Karpas-422 (cell line): Measurements from ENCODE around the gene HMCES. TPM values are rescaled to one million over a fixed set of nuclear protein-coding genes. Genes with fewer than 3 reads are reported as not detected.
"Not testable (repeated sequence)": the region's sequence is repeated elsewhere in the genome, so short reads cannot be mapped to it uniquely, and the experiment has no call there.

Experiments used
- DNase-seq: peaks from one replicate; pipeline ENCODE4 v3.0.0-alpha.2; 2015
- H2AFZ ChIP-seq: fragments of 200-600 bp; sonication (generic); 2 replicates; pipeline ENCODE4 v1.6.1; 2014; ENCODE audit warnings: antibody characterized with exemption, low read length, mixed read lengths
- H3K27ac ChIP-seq: fragments of 200-600 bp; sonication (generic); 2 replicates; pipeline ENCODE4 v1.5.1; 2014; ENCODE audit warnings: mild to moderate bottlenecking, low read length, moderate library complexity
- H3K27me3 ChIP-seq: fragments of 200-600 bp; sonication (generic); 2 replicates; pipeline ENCODE4 v1.6.1; 2014; ENCODE audit warnings: low read length, mixed read lengths
- H3K36me3 ChIP-seq: fragments of 200-600 bp; sonication (generic); 2 replicates; pipeline ENCODE4 v1.6.1; 2014; ENCODE audit warnings: low read length, mixed read lengths; ENCODE audit not compliant: insufficient read depth
- H3K4me1 ChIP-seq: fragments of 200-600 bp; sonication (generic); 2 replicates; pipeline ENCODE4 v1.6.1; 2014; ENCODE audit warnings: mild to moderate bottlenecking, low read length, mixed read lengths
- H3K4me2 ChIP-seq: fragments of 200-600 bp; sonication (generic); 2 replicates; pipeline ENCODE4 v1.6.1; 2014; ENCODE audit warnings: low read length, low read depth, mild to moderate bottlenecking; ENCODE audit not compliant: poor library complexity, severe bottlenecking
- H3K4me3 ChIP-seq: fragments of 200-600 bp; sonication (generic); 2 replicates; pipeline ENCODE4 v1.5.1; 2014; ENCODE audit warnings: mild to moderate bottlenecking, antibody characterized with exemption, low read length, mixed read lengths
- H3K79me2 ChIP-seq: fragments of 200-600 bp; sonication (generic); 2 replicates; pipeline ENCODE4 v1.6.1; 2014; ENCODE audit warnings: mild to moderate bottlenecking, low read length, mixed read lengths
- H3K9ac ChIP-seq: fragments of 200-600 bp; sonication (generic); 2 replicates; pipeline ENCODE4 v1.6.0; 2014; ENCODE audit warnings: low read length
- H3K9me2 ChIP-seq: fragments of 200-600 bp; sonication (generic), shearing (Covaris generic); replicated peaks from 2 replicates; pipeline ENCODE4 v1.6.0; 2014; ENCODE audit warnings: mild to moderate bottlenecking, low read length, moderate library complexity; ENCODE audit not compliant: insufficient read depth
- H3K9me3 ChIP-seq: fragments of 300-700, 200-600 bp; sonication (generic); 2 replicates; pipeline ENCODE4 v1.6.1; 2014; ENCODE audit warnings: low read length, mixed read lengths
- H4K20me1 ChIP-seq: fragments of 200-600 bp; sonication (generic); 2 replicates; pipeline ENCODE4 v1.6.1; 2014; ENCODE audit warnings: mild to moderate bottlenecking, antibody characterized with exemption, low read length, low read depth; ENCODE audit not compliant: insufficient read depth
- total RNA-seq: library from RNA; depleted of rRNA; stranded (reverse); fragments of >200 nt; shearing (Covaris generic); gene quantifications from 2 replicates; pipeline ENCODE4 v1.2.3, GENCODE V29; 2014; ENCODE audit warnings: low replicate concordance

Gene HMCES
- total RNA-seq, 1 experiment from 2014 or later, result 169 TPM

GRCh38 chr3:129261894-129262293 lies 16.8 kb upstream of the HMCES start:
- peak; percentile 61 for DNase-seq
- Histone ChIP-seq H3K9ac (no peak overlapping the region), H3K4me1 (peaks cover 15% of the 10 kb centered on the region), H3K27ac (0 out of 2 replicates have a peak overlapping the region, but pooled peaks have one; percentile 9), H3K36me3 (peaks cover 48% of the 10 kb centered on the region), H2AFZ (no peak overlapping the region), H3K79me2 (no peaks in the 10 kb centered on the region), H3K4me2 (no peak overlapping the region), H3K27me3 (no peaks in the 10 kb centered on the region), H4K20me1 (no peaks in the 10 kb centered on the region), H3K9me3 (no peaks in the 10 kb centered on the region), H3K9me2 (no peaks in the 10 kb centered on the region), H3K4me3 (no peak overlapping the region)

GRCh38 chr3:129263161-129263910 lies 15.3 kb upstream of the HMCES start:
- DNase-seq, result no peak
- Histone ChIP-seq H3K9me3 (no peaks in the 10 kb centered on the region), H3K9ac (no peak overlapping the region), H2AFZ (no peak overlapping the region), H3K36me3 (peaks cover 49% of the 10 kb centered on the region), H3K27me3 (no peaks in the 10 kb centered on the region), H3K4me3 (no peak overlapping the region), H4K20me1 (no peaks in the 10 kb centered on the region), H3K4me2 (no peak overlapping the region), H3K79me2 (no peaks in the 10 kb centered on the region), H3K9me2 (no peaks in the 10 kb centered on the region), H3K4me1 (peaks cover 15% of the 10 kb centered on the region), H3K27ac (no peak overlapping the region)

GRCh38 chr3:129264994-129265393 lies 13.7 kb upstream of the HMCES start:
- H3K4me1 ChIP-seq, result peaks cover 15% of the 10 kb centered on the region
- H3K79me2 ChIP-seq, H3K9me3 ChIP-seq, H3K27me3 ChIP-seq, H3K9me2 ChIP-seq, H3K27ac ChIP-seq, H2AFZ ChIP-seq, H3K4me2 ChIP-seq, DNase-seq, H4K20me1 ChIP-seq, H3K4me3 ChIP-seq, H3K9ac ChIP-seq: not testable (repeated sequence)
- H3K36me3 ChIP-seq, result peaks cover 58% of the 10 kb centered on the region

GRCh38 chr3:129266651-129267050 lies 12.0 kb upstream of the HMCES start:
- no peak overlapping the region for H3K27ac ChIP-seq
- no peaks in the 10 kb centered on the region for H3K79me2 ChIP-seq
- no peak overlapping the region for H2AFZ ChIP-seq
- H3K4me2 ChIP-seq, result no peak overlapping the region
- no peaks in the 10 kb centered on the region for H3K9me2 ChIP-seq
- no peaks in the 10 kb centered on the region for H3K27me3 ChIP-seq
- no peak for DNase-seq
- peaks cover 54% of the 10 kb centered on the region for H3K36me3 ChIP-seq
- no peak overlapping the region for H3K9ac ChIP-seq
- H3K9me3 ChIP-seq, result no peaks in the 10 kb centered on the region
- peaks cover 4% of the 10 kb centered on the region for H3K4me1 ChIP-seq
- no peaks in the 10 kb centered on the region for H4K20me1 ChIP-seq
- H3K4me3 ChIP-seq, result no peak overlapping the region

GRCh38 chr3:129268396-129268795 lies 10.3 kb upstream of the HMCES start:
- Histone ChIP-seq H2AFZ (no peak overlapping the region), H3K4me1 (no peaks in the 10 kb centered on the region), H3K9ac (no peak overlapping the region), H3K4me3 (no peak overlapping the region), H3K27me3 (no peaks in the 10 kb centered on the region), H3K79me2 (no peaks in the 10 kb centered on the region), H3K9me3 (no peaks in the 10 kb centered on the region), H3K9me2 (no peaks in the 10 kb centered on the region), H3K27ac (no peak overlapping the region), H3K4me2 (no peak overlapping the region), H4K20me1 (no peaks in the 10 kb centered on the region), H3K36me3 (peaks cover 51% of the 10 kb centered on the region)
- DNase-seq, result no peak

- H3K9me3 ChIP-seq, result no peaks in the 10 kb centered on the region
- peaks cover 20% of the 10 kb centered on the region for H3K4me1 ChIP-seq
- no peak for DNase-seq
- H3K79me2 ChIP-seq, result no peaks in the 10 kb centered on the region
- no peak overlapping the region for H2AFZ ChIP-seq
- H3K27me3 ChIP-seq, result no peaks in the 10 kb centered on the region
- H3K9ac ChIP-seq, result no peak overlapping the region
- H3K4me3 ChIP-seq, result no peak overlapping the region
- H3K27ac ChIP-seq, result no peak overlapping the region
- H3K36me3 ChIP-seq, result peaks cover 56% of the 10 kb centered on the region
- no peaks in the 10 kb centered on the region for H3K9me2 ChIP-seq
- H4K20me1 ChIP-seq, result no peaks in the 10 kb centered on the region
- H3K4me2 ChIP-seq, result no peak overlapping the region
Observed at GRCh38 chr3:129271674-129272073, 7.0 kb upstream of the HMCES start.

- no peaks in the 10 kb centered on the region for H3K27me3 ChIP-seq
- H3K4me1 ChIP-seq, result peaks cover 55% of the 10 kb centered on the region
- H2AFZ ChIP-seq, result no peak overlapping the region
- no peaks in the 10 kb centered on the region; the same call in 1 of the 2 replicates for H4K20me1 ChIP-seq
- H3K9ac ChIP-seq, result peak overlapping the region; percentile 99
- H3K9me3 ChIP-seq, result no peaks in the 10 kb centered on the region
- H3K9me2 ChIP-seq, result no peaks in the 10 kb centered on the region
- peak overlapping the region; percentile 98; the same call in 1 of the 2 replicates for H3K4me3 ChIP-seq
- peak overlapping the region; percentile 100 for H3K27ac ChIP-seq
- peak; percentile 92 for DNase-seq
- peak overlapping the region; percentile 68 for H3K4me2 ChIP-seq
- peaks cover 27% of the 10 kb centered on the region for H3K36me3 ChIP-seq
- peaks cover 21% of the 10 kb centered on the region for H3K79me2 ChIP-seq
Observed at GRCh38 chr3:129276385-129276784, 2.3 kb upstream of the HMCES start.

- Histone ChIP-seq H3K4me1 (peaks cover 69% of the 10 kb centered on the region), H3K79me2 (peaks cover 22% of the 10 kb centered on the region), H3K9ac (peak overlapping the region; percentile 99), H3K9me3 (no peaks in the 10 kb centered on the region), H3K27me3 (no peaks in the 10 kb centered on the region), H3K36me3 (peaks cover 27% of the 10 kb centered on the region), H3K4me2 (peak overlapping the region; percentile 68), H2AFZ (no peak overlapping the region), H3K27ac (peak overlapping the region; percentile 100), H3K4me3 (peak overlapping the region; percentile 98), H4K20me1 (no peaks in the 10 kb centered on the region; the same call in 1 of the 2 replicates), H3K9me2 (no peaks in the 10 kb centered on the region)
- peak; percentile 89 for DNase-seq
Observed at GRCh38 chr3:129277829-129278271, 820 bp upstream of the HMCES start.
